HepG2 (cell line): ENCODE measurements around the gene CD163.

Experiments used
- RARA ChIP-seq: IDR thresholded peaks from 2 replicates; pipeline ENCODE4 v1.6.1; 2016; ENCODE audit warnings: missing genetic modification reagents, missing compliant biosample characterization
- TARDBP ChIP-seq: sonication (generic); formaldehyde crosslinking; IDR thresholded peaks from 2 replicates; pipeline ENCODE4 v1.8.0; 2022; ENCODE audit warnings: mild to moderate bottlenecking, missing genetic modification reagents
- ZNF639 ChIP-seq: conservative IDR thresholded peaks from 2 replicates; pipeline ENCODE4 v1.6.1; 2018; ENCODE audit warnings: missing genetic modification reagents

GRCh38 chr12:7433276-7433822, 70.2 kb downstream of the CD163 start:
- TF ChIP-seq RARA (CRISPR knock-in tag) (no peak), ZNF639 (no peak), TARDBP (CRISPR knock-in tag) (no peak)
